GM19395 (cell line): ENCODE results near the gene FUS.
"Not testable (repeated sequence)": the region's sequence is repeated elsewhere in the genome, so short reads cannot be mapped to it uniquely, and the experiment has no call there.

Source experiments
- ATAC-seq: cut with Tn5 transposase; IDR thresholded peaks from one replicate; pipeline ENCODE4 v1.9.1; 2021; ENCODE audit warnings: mild to moderate bottlenecking, moderate library complexity; ENCODE audit not compliant: unreplicated experiment

The FUS gene

DNA sequence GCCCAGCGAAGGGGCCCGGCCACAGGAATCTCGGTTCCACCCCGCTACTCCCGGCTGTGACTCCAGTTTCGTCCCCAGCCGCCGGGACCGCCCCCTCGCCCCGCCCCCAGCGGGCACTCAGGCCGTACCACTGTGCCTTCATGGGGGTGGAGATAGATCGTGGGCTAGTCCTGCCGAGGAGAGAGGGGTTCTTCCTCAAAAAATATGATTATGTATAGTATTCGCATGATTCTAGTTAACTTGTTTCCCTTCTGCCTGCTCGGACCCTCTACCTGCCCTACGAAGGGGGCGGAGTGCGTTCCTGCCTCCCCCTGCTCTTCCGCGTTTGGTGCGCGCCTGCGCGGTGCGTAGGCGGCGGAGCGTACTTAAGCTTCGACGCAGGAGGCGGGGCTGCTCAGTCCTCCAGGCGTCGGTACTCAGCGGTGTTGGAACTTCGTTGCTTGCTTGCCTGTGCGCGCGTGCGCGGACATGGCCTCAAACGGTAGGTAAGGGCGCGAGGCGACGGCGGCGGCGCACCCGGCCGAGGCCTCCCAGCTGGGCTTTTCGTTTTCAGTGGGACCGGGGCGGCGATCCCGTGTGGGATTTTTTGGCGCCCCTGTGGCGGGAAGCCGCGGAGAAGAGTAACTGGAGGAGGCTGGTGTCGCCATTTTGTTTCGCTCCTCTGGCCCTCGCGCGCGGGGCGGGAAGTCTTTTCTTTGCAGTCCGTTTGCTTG, at the start of gene FUS:
Gene FUS, plus strand, starts transcription at position 393 of the 713 bp plus-strand sequence. Its CDS starts 76 bp downstream, at position 469.
- ATAC-seq: peak; percentile 56

DNA sequence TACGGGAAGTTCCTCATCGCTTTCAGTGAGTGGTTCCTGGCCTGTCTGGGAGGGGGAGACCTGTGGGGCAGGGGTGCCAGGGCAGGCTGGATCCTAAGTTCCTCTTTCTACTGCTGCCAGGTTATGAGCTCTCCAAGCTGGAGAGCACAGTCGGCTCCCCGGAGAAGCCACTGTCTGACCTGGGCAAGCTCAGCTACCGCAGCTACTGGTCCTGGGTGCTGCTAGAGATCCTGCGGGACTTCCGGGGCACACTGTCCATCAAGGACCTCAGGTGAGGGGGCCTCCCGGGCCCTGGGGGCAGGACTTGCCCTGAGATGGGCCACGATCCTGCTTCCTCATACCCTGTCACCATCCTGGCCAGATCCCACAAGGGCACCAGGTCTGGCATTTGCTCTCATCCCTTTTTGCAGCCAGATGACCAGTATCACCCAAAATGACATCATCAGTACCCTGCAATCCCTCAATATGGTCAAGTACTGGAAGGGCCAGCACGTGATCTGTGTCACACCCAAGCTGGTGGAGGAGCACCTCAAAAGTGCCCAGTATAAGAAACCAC, 49.5 kb upstream of the FUS start:
- ATAC-seq: no peak

DNA sequence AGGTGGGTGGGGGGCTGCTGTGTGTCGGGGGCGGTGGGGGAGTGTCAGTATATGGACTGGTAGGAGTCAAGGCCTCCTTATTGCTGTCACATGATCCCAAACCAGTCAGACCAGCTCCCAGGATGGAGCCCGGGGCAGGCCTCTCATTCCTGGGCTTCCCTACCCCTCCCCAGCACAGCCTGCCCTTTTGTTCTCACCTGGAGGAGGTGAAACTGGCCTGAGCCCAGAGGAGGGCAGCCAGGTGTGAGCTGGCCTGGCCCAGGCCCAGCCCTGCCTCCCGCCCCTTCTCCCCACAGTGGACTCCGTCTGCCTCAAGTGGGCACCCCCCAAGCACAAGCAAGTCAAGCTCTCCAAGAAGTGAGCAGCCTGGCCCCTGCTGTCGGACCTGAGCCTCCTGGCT, 49.0 kb upstream of the FUS start:
- no peak for ATAC-seq

GRCh38 chr16:31131416-31131815, 48.5 kb upstream of the FUS start:
- ATAC-seq: no peak

GRCh38 chr16:31131841-31132271, 48.1 kb upstream of the FUS start:
- ATAC-seq: no peak

- no peak for ATAC-seq
Measured at GRCh38 chr16:31132303-31132979, 47.5 kb upstream of the FUS start.

DNA sequence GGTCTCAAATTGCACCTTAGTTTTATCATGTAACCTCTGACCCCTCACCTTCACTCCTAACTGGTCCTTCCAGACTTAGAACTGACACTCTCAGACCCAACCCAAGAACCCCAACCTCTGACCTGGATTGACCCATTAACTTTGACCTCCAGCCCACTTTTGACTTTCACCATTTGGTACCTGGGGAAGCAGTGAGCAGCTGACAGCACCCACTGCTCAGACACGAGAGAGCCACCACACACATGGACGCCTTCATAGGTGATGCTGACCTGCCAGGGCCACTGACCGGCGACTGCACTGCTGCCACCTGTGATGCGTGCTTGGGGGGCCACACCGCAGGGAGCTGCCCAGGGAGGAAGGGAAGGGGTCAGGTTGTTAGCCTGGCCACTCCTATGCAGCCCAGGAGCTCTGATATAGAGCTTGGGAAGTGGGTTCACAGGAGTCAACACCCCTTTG, 46.9 kb upstream of the FUS start:
- ATAC-seq: no peak

GRCh38 chr16:31134091-31134571, 45.8 kb upstream of the FUS start:
- no peak for ATAC-seq

- ATAC-seq: no peak
Measured at GRCh38 chr16:31134625-31135534, 45.1 kb upstream of the FUS start.

- no peak for ATAC-seq
Measured at GRCh38 chr16:31135535-31136286, 44.2 kb upstream of the FUS start, which contains the start of gene PRSS8. Gene PRSS8, minus strand, starts transcription at chr16:31135727. Its CDS starts 229 bp downstream, at chr16:31135498.

- no peak for ATAC-seq
Measured at GRCh38 chr16:31136287-31136662, 43.7 kb upstream of the FUS start.

DNA sequence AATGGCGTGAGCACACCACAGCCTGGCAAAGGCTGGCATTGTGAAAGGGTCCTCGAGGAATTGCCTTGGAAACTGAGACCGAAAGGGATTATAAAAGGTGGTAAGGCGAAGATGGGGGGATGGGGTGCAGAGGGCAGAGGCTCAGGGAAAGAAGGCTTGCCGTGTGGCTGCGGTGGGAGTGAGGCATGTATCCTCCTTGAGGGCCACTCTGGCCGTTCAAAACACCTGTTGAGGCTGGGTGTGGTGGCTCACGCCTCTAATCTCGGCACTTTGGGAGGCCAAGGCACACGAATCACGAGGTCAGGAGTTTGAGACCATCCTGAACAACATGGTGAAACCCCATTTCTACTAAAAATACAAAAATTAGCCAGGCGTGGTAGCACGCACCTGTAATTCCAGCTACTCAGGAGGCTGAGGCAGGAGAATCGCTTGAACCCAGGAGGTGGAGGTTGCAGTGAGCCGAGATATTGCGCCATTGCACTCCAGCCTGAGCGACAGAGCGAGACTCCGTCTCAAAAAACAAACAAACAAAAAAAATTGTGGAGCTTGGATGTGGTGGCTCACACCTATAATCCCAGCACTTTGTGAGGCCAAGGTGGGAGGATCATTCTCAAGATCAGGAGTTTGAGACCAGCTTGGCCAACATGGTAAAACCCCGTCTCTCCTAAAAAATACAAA, 43.0 kb upstream of the FUS start:
- not testable (repeated sequence) for ATAC-seq

- ATAC-seq: no peak
Measured at GRCh38 chr16:31138621-31139578, 41.0 kb upstream of the FUS start.

- not testable (repeated sequence) for ATAC-seq
Measured at GRCh38 chr16:31141071-31141469, 38.9 kb upstream of the FUS start.

GRCh38 chr16:31141489-31142108, 38.3 kb upstream of the FUS start:
- ATAC-seq: no peak

GRCh38 chr16:31142109-31143010, 37.6 kb upstream of the FUS start:
- ATAC-seq: peak; percentile 82
